ENCODE measurements around the gene DNM2.
"Not testable (repeated sequence)": the region's sequence is repeated elsewhere in the genome, so short reads cannot be mapped to it uniquely, and the experiment has no call there.

Gene DNM2

DNA sequence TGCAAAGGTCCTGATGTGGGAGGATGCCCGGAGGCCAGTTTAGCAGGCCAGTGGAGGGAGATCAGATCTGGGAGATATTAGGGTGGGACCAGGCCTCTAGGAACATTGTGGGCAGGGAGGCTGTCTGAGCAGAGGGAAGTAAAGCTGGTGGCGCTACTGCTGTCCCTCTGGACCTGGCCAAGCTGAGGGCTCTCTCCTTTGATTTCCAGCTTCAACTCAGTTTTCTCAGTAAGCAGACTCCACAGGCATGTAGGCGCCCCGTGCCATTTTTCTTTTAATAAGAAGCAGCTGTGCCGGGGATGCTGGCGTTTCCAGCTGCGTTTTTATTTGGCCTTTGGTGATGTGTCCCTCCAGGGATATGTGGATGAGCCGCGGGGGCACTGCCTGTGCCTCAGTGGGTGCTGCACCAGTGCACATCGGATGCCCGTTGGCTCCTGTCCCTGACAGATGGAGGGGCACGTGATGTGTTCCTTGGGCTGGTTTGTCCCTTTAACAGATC, 6.7 kb downstream of the DNM2 start:
- no peak for DNase-seq (ENCODE audit: low read depth in 2 of 2)

DNA sequence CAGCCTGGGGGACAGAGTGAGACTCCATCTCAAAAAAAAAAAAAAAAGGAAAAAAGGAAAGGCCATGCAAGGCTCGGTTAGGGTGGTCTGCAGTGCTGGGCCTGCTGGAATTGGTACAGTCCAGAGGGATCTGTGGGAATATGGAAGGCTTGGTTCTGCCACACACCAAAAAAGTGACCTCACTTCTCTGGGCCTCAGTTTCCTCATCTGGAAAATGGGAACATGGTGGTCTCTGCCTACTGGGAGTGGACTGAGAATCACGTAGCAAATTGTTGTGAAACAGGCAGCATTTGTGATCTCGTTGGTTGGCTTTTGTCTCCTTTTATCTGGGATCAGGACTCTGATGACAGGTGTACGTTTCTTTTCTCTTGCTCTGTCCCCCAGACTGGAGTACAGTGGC, 7.5 kb downstream of the DNM2 start:
- DNase-seq (ENCODE audit: low read depth in 2 of 2), result no peak

DNA sequence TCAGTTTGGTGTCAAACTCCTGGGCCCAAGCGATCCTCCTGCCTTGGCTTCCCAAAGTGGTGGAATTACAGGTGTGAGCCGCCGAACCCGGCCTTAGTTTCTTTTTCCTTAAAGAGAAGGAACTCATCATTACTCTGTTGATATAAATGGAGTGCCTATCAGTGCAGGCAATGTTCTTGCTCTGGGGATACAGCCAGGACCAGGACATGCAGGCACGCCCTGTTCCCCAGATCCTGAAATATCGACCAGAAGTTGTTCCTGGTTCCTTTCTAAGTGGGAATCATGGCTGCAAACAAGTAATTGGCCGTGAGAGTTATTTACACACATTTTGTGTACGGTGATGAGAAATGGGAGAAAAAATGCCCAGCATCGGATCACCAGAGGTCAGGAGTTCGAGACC, 8.4 kb downstream of the DNM2 start:
- no peak for DNase-seq (ENCODE audit: low read depth in 2 of 2)

DNA sequence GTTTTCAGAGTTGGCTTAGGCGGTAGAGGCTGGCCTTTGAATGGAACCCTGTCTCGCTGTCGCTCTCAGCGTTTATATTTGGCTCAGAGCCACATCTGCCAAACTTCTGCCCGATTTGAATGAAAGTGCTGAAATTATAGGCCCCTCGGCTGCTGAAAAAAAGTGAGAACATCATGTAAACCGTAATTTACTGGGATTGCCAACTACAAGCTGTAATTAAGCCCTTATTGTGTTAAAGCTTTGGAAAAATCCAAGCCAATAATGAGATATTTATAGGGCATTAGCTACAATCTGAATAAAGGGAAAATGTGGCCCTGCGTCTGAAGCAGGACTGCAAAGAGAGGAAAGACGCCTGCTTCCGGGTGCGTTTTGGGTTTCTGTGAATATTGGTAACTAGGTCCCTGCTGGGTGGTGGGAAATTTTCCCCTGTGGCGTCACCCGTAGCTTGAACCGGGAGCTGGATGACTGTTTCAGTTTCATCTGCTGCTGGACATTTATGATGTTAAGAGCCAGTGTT, 9.9 kb downstream of the DNM2 start:
- no peak for DNase-seq (ENCODE audit: low read depth in 2 of 2)

DNA sequence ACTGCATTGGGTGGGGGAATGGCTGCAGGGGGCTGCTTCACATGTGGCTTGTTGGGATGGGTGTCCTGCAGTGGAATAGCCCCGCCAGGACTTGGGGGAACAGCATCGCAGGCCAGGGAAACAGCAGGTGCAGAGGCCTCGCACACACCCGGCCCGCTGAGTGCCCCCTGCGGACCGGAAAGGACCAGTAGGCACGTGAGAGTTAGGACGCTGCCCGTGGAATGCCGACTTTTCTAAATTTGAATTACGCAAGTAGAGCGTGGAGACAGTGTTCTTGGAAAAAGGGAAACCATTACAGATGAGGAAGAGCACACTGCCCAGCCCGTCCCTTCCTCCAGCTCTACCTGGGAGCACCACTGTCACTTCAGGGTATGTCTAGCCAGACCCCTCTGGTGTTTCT, 11.5 kb downstream of the DNM2 start:
- no peak for DNase-seq (ENCODE audit: low read depth in 2 of 2)

DNA sequence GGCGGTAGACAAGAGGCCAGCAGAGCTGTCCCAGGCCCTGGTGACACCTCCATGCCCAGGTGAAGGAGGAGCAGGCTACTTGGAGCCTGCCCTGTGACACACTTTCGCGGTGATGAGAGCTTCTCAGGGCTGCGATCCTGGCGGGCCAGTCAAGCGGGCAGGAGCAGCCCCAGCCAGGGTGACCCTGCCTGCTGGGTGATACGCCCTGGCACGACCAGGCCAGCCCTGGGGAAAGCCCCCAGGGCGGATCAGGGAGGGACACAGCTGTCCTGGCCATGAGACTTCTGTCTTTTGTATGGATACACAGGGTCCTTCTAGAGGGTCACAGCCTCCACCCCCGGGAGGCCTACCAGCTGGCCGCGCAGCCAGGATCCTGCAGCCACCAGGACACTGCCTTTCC, 13.1 kb downstream of the DNM2 start:
- no peak for DNase-seq (ENCODE audit: low read depth in 2 of 2)

DNA sequence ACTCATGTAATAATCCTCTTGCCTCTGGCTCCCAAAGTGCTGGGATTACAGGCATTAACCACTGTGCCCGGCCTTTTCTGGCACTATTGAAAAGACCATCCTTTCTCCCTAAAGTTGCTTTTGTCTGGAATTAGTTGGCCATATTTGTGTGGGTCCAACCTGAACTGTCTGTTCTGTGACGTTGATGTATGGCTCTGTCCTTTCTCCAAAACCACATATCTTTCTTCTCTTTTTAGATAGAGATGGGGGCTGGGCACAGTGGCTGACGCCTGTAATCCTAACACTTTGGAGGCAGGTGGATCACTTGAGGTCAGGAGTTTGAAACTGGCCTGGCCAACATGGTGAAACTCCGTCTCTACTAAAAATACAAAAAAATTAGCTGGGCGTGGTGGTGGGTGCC, 17.9 kb downstream of the DNM2 start:
- no peak for DNase-seq (ENCODE audit: low read depth in 2 of 2)

DNA sequence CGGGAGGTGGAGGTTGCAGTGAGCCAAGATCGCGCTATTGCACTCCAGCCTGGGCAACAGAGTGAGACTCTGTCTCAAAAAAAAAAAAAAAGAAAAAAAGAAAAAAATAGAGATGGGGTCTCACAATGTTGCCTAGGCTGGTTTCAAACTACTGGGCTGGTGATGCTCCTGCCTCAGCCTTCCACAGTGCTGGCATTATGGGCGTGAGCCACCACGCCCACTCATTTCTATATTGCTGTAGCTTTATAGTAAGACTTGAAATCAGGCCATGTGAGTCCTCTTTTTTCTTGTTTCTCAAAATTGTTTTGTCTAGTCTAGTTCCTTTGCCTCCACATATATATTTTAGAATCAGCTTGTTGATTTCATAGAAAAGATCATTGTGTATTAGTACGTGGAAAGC, 18.3 kb downstream of the DNM2 start:
- DNase-seq (ENCODE audit: low read depth in 2 of 2), result no peak

DNA sequence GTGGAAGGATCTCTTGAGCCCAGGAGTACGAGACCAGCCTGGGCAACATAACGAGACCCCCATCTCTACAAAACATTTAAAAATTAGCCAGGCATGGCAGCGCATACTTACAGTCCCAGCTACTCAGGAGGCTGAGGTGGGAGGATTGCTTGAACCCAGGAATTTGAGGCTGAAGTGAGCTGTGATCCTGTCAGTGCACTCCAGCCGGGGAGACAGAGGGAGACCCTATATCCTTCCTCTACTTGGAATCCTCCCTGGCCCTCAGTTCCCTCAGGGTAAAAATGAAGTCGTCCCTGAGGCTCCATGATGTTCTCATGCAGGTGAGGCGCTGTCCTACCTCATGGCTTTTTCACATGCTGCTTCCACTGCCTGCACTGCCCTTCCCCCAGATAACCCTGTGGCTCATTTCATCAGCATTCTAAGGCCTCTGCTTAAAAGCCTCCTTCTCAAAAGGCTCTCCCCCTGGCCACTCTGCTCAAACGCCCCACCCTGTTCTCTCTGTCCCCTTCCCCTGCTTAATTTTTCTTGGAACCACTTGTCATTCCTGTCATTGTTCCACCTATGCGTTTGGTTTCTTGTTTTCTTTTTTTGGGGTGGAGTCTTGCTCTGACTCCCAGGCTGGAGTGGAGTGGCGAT, 19.2 kb downstream of the DNM2 start:
- DNase-seq (ENCODE audit: low read depth in 2 of 2), result no peak

DNA sequence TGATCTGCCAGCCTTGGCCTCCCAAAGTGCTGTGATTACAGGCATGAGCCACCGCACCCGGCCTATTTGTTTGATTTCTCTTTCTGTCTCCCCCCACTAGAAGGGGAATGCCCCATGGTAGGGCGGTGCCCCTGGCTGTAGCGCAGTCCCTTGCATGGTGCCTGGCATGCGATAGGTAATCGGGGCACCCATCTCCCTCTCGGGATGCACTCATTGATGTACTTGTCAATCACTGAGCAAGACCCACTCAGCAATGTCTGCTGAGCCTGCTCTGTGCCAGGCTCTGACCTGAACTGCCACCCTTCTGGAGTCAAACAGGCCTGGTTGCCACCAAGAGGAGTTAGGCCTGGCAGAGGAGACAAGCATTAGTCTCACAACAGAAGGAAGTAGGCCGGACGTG, 19.8 kb downstream of the DNM2 start:
- no peak for DNase-seq (ENCODE audit: low read depth in 2 of 2)

DNA sequence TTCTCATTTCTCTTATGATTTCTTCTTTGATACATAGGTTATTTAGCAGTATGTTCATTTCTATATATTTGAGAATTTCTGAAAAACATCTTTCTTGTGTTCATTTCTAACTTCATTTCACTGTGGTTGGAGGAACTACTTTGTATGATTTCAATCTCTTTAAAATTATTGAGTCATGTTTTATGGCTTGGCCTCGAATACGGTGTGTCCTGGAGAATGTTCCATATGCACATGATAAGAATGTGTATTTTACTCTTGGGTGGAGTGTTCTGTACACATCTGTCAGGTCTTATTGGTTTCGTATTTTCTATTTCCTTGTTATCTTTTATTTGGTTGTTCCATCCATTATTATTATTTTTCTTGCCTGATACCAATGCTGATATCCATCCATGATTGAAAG, 22.9 kb downstream of the DNM2 start:
- DNase-seq (ENCODE audit: low read depth in 2 of 2), result no peak

DNA sequence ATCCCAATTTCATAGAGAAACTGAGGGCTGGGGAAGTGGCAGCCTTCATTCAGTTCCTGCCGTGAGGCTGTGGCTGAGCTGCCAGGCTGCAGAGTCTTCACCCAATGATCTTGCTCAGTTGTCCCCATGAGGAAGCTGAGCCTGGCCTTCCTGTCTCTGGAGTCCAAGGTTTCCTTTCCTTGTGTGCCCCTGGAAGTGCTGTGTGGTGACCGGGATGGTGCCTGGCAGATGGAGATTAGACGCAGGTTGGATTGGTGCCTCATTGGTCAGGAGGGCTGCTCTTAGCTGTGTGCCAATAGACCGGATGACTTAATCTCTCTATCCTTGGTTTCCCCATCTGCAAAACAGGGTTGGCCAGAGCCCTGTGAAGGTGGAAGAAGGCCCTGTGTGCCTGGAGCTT, 24.6 kb downstream of the DNM2 start:
- no peak for DNase-seq (ENCODE audit: low read depth in 2 of 2)

DNA sequence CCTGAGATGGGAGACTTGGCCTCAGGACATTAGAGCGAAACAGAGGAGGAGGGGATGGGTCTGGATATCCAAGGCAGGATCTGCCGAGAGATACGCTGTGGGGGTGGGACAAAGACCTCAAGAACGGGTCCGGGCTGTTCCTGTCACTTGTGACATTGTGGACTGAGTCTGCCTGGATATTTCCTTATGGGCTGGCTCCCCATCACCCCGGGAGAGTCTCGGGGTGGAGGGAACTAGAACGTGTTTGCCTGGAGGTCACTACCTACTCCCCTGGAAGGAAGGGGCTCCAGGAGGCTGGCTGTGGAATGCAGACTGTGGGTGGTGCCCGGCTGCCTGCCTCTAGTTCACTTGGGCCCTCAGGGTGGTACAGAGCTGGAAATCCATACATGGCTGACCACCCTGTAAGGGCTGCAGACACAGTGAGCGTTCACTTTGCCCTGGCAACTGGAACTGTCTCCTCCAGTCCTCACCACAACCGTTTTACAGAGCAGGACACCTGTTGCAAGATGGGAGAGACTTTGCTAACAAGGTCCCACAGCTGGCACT, 26.4 kb downstream of the DNM2 start:
- no peak for DNase-seq (ENCODE audit: low read depth in 2 of 2)

DNA sequence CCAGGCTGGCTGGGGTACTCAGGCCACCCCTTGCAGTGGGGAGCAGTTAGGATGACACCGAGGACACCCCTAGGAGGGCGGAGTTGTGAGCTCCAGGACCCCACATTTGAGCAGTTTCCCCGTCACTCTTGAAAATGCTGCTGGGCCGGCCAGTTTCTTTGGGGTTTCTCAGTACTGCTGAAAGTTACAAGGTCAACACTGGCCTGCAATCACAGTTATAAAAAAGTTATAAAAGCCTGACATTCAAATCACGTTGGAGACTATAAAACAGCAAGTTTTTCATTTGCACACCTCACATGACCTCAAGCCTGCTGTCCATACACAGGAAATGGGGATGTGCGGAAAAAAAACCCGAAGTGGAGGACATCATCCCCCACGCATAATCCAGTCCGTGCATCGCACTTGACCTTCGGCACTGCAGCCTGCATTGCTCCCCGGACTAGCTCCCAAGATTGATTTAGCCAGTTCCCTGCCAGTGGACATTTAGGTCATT, 27.0 kb downstream of the DNM2 start:
- DNase-seq (ENCODE audit: low read depth in 2 of 2), result no peak

DNA sequence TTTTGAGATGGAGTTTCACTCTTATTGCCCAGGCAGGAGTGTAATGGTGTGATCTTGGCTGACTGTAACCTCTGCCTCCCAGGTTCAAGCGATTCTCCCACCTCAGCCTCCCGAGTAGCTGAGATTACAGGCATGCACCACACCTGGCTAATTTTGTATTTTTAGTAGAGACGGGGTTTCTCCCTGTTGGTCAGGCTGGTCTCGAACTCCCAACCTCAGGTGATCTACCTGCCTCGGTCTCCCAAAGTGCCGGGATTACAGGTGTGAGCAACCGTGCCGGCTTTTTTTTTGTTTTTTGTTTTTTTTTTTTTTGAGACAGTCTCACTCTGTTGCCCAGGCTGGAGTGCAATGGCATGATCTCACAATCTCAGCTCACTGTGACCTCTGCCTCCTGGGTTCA, 28.6 kb downstream of the DNM2 start:
- DNase-seq (ENCODE audit: low read depth in 2 of 2), result not testable (repeated sequence)

DNA sequence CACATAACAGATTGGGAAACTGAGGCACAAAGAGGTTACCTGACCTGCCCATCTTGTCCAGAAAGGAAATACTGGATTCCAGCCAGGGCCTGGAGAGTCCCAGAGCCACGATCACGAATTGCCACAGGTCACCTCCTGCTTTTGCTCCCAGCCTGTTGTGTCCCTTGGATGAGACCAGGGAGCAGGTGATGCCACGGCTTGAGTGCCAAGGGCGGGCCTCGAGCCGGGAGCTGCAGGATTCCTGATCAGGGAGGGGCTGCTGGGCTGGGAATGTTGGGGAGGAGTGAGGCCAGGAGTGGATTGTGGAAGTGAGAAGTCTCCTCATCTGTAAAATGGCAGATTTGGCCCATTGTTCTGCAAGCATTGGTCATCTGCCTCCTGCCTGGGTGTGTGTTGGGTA, 29.4 kb downstream of the DNM2 start:
- DNase-seq (ENCODE audit: low read depth in 2 of 2), result no peak

DNA sequence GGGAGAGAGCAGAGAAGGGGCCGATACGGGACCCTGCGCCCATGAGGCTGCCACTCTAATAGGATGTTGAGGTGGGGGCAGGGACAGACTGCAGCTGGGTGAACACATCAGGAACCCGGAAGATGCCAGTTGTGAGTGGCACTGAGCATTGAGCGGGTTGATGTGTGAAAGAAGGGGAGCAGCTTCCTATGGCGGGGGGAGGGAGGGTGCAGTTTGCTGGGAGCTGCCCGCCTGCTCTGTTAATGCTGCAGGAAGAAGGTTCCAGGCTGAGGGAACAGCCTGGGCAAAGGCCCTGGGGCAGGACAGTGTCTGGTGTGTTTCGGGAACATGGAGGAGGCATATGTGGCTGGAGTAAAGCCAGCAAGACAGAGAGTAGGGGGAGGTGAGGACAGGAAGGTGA, 29.8 kb downstream of the DNM2 start:
- DNase-seq (ENCODE audit: low read depth in 2 of 2), result no peak

DNA sequence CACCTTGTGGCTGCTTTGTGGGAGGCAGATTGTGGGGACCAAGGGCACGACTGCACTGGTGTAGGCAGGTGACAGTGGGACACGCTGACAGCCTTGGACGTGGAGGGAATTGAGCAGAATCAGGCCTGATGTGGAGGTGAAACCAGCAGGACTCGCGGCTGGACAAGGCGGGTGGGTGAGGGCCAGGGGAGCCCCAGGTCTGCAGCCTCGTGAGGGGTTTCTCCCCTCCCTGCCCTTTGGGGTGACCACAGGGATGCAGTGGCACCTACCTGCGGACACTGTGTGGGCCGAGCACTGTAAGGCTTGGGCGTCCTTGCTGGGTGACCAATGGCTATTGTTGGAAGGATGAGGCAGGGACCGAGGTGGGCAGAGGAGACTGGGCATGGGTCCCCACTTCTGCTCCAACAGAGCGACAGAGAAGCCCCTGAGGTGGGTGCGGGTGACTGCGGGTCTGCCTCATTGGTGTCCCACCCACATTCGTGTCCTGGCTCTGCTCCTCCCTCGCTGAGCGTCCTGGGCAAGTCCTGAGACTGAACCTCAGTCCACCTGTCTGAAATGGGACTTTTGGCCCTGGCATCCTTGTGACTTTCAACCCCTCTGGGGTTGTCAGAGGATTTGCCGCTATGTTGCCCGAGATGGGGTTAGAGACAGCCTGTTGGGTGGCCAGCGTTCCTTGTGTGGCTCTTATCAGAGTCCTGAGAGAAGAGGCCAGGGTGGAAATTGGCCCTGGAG, 30.5 kb downstream of the DNM2 start:
- no peak for DNase-seq (ENCODE audit: low read depth in 2 of 2)

DNA sequence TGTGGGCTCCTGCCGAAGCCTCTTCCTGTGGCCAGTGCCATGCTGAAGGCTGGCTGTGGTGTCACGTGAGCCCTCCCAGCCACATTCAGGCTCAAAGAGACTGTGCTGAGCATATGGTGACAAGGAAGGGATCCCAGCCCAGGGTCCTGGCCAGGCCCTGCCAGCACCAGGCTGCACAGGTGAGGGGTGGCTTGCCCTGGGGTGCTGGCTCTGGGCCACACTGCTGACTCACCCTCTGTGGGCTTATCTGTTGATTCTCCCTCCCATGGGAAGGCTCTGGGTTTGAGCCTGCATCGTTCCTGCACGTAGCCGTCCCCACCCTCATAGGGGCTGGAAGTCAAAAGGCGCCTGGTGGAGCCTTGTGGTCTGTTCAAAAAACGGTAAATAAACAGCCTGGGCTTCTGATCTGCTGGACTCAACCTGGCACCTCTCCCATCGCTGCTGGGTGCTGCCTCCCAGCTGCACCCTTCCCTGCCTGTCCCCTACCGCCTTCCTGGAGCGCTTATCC, 31.1 kb downstream of the DNM2 start:
- DNase-seq (ENCODE audit: low read depth in 2 of 2), result no peak

DNA sequence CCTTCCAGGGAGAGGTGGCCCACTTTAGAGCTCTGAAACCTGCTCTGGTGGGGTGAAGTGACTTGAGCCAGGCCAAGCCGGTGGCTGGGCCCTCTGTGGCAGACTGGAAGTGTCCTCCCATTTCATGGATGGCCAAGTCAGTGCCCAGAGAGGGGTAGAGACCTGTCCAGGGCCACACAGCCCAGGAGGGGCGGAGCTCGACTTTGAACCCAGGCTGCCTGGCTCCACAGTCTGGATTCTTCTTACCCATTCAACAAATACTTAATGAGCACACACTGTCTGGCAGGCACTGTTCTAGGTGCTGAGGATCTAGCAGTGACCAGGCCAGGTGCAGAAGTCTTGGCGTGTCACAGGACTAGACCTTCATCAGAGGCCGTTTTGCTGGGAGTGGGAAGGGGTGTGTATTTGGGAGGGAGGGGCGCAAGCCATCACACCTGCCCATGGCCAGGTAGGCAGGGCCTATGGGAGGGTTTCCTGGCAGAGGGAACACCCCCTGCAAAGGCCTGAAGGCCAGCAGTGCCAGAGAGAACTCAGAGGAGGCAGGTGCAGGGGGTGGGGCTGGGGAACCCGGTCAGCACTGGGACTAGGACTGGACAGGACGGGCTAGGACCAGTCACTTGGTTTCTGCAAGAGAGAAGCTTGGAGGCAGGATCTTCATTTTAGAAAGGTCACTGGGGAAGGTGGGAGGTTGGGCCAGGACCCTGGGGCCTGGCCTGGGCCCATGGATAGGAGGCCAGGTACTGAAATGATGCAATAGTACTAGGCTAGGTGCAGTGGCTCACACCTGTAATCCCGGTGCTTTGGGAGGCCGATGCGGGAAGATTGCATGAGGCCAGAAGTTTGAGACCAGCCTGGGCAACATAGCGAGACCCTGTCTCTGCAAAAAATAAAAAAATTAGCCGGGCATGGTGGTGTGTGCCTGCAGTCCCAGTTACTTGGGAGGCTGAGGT, 31.8 kb downstream of the DNM2 start:
- DNase-seq (ENCODE audit: low read depth in 2 of 2), result no peak

DNA sequence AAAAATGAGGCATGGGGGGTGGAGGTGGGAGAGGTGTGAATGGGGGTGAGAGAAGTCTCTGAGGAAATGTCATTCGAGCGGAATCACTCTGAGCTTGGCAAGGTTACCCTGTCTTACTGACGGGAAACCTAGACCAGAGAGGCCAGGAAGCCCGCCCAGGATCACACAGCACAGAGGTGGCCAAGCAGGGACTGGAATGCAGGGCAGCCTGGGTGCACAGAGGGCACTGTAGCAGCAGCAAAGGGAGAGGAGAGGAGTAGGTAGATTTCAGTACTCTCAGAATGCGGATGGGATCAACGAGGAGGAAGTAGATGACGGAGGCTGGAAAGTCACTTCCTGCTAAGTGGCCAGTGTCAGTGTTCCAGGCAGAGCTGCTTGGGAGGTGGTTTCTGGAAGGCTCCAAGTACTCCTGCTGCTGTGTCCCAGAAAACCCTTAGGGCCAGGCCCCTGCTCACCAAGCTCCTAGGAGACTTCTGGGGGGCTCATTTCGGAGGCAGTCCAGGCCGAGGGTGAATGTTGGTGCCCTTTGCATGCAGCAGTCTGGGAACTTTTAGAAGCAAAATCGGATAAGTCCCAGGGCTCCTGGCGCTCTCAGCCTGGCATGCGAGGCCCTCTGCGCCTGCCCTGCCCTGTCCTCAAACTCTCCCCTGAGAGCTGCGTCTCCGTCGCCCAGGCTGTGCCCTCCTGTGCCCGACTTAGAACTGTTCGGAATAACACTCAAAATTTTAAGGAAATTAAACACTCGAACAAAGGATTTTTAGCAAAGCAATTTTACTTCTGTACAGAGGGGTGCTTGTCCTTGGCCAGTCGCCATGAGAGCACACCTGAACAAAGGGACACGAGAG, 33.5 kb downstream of the DNM2 start:
- no peak for DNase-seq (ENCODE audit: low read depth in 2 of 2)
